Neuron (in vitro differentiated cells): ENCODE data around the gene RRP7A.
"Not testable (repeated sequence)": the region's sequence is repeated elsewhere in the genome, so short reads cannot be mapped to it uniquely, and the experiment has no call there.

Source experiments
- H2AFZ ChIP-seq: one replicate; pipeline ENCODE4 v1.6.1; 2013; ENCODE audit warnings: low read depth, mild to moderate bottlenecking, inconsistent platforms, low read length, moderate library complexity
- H3K27me3 ChIP-seq: one replicate; pipeline ENCODE4 v1.6.1; 2013; ENCODE audit warnings: low read length; ENCODE audit not compliant: insufficient read depth
- H3K36me3 ChIP-seq: one replicate; pipeline ENCODE4 v1.6.1; 2013; ENCODE audit warnings: low read length; ENCODE audit not compliant: insufficient read depth
- H3K4me1 ChIP-seq: one replicate; pipeline ENCODE4 v1.6.1; 2013; ENCODE audit warnings: low read length; ENCODE audit not compliant: insufficient read depth
- H3K4me3 ChIP-seq: 2 replicates; pipeline ENCODE4 v1.5.1; 2013; ENCODE audit warnings: mild to moderate bottlenecking, low read length, moderate library complexity
- H3K9me3 ChIP-seq: one replicate; pipeline ENCODE4 v1.6.1; 2013; ENCODE audit warnings: low read length

RRP7A gene

DNA sequence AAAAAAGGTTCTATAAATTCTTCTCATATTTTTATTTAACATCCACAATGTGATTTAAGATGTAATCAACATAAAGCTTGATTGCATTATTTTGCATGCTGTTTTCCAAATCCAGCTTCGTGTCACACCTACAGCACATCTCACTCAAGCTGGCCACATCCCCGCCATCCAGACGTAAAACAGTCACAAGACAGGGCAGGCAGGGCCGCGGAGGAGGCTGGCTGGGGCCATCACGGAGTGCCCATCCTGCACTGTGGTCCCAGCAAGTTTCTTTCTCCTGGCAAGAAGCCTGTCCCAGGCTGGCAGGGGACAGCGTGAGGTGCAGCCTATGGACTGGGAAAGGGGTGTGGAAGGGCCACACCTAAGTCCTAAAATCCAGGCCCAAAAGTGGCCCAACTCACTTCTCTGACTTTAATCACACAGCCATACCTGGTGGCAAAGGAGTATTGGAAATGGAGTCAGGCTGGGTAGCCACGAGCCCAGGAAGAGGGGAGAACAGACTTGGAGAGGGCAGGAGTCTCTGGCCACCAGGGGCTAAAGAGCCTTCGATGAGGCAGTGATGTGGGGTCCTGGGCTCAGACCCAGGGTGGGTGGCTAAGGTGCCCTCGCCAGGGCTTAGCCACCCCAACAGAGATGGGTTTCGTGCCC lies 11.1 kb downstream of the RRP7A start:
- not testable (repeated sequence) for H3K9me3 ChIP-seq, H3K27me3 ChIP-seq, H3K4me1 ChIP-seq, H2AFZ ChIP-seq, H3K4me3 ChIP-seq, H3K36me3 ChIP-seq

DNA sequence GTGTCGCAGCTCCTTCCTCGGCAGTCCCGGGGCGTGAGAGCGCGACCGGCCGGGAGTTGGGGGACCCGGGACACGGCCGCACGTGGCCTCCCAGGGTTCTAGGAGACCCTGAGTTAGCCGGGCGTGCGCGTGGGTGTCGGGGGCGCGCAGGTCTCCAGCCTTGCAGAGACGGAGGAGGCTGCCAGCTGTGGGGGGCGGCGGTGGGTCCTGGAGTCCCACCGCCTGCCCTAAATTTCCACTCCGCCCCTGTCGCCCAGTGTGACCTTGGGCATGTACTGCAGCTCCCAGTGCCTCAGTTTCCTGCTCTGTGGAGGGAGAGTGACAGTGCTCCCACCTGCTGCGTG lies 18.8 kb downstream of the RRP7A start:
- Histone ChIP-seq H3K4me1 (peaks cover 14% of the 10 kb centered on the region), H2AFZ (no peak overlapping the region), H3K9me3 (no peaks in the 10 kb centered on the region), H3K27me3 (no peaks in the 10 kb centered on the region), H3K4me3 (no peak overlapping the region), H3K36me3 (no peaks in the 10 kb centered on the region)

DNA sequence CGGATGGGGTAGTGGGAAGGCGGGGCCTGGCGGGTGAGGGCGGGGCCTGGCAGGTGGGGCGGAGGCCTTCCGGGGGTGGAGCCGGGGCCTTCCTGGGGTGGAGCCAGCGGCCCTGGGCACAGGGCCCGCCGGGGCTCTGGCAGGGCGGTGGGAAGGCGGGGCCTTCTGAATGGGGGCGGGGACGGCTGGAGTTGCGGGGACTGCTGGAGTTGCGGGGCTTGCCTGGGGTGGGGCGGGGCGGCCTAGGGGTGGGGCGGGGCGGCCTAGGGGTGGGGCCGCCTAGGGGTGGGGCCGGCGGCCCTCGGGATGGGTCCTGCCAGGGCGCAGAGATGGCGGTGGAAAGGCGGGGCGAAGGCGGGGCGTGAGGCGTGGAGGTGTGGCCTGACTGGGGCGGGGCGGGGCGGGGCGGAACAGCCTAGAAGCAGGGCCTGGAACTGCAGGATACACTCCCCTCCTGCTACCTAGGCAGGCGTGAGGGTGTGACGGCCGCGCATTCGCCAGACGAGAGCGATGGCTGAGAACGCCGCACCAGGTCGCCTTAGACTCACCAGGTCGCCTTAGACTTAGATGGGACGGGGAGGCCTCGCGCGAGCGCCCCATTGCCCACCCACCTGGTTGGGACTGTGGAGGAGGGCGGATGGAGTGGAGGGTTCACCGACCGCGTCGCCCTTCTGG lies 19.3 kb downstream of the RRP7A start:
- Histone ChIP-seq H3K9me3 (no peaks in the 10 kb centered on the region), H3K4me3 (no peak overlapping the region), H3K36me3 (no peaks in the 10 kb centered on the region)

DNA sequence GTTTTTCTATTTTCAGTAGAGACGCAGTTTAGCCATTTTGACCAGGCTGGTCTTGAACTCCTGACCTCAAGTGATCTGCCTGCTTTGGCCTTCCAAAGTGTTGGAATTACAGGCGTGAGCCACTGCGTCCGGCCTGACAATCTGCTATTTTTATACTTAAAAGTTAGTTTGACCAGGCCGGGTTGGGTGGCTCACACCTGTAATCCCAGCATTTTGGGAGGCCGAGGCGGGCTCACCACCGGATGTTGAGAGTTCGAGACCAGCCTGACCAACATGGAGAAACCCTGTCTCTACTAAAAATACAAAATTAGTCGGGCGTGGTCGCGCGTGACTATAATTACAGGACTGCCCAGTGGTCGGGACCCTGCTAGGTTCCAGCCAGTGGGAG lies 19.8 kb downstream of the RRP7A start:
- not testable (repeated sequence) for H2AFZ ChIP-seq, H3K9me3 ChIP-seq, H3K4me3 ChIP-seq, H3K27me3 ChIP-seq, H3K36me3 ChIP-seq
- peaks cover 14% of the 10 kb centered on the region for H3K4me1 ChIP-seq

More for the DNA sequence above, 19.3 kb downstream of the RRP7A start:
- H3K4me1 ChIP-seq = peaks cover 14% of the 10 kb centered on the region
- no peaks in the 10 kb centered on the region for H3K27me3 ChIP-seq
- H2AFZ ChIP-seq = no peak overlapping the region

DNA sequence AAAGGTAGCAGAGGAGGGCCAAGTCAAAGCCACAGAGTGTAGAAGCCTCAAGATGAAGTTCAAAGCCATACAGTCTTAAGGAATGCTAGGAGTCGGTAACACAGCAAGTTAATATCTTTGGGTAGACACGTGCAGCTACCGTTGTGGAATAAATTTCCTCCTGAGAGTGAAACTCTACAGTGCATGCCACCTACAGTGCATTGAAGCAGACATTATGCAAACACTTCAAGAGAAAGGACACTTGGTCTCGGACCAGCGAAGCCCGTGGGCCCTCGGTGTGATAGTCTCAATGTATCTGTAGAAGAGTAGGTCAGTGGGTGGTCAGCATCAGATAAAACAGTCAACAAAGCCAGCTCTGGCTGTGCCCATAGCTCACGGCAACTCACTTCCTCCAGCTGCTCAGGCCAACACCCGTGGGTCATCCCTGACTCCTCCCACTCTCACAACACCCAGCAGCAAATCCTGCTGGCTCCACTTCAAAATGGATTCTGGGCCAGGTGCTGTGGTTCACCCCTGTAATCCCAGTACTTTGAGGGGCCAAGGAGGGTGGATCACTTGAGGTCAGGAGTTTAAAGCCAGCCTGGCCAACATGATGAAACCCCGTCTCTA lies 24.0 kb downstream of the RRP7A start:
- H3K27me3 ChIP-seq, H3K36me3 ChIP-seq, H3K4me3 ChIP-seq, H2AFZ ChIP-seq, H3K9me3 ChIP-seq: not testable (repeated sequence)
- peaks cover 14% of the 10 kb centered on the region for H3K4me1 ChIP-seq

DNA sequence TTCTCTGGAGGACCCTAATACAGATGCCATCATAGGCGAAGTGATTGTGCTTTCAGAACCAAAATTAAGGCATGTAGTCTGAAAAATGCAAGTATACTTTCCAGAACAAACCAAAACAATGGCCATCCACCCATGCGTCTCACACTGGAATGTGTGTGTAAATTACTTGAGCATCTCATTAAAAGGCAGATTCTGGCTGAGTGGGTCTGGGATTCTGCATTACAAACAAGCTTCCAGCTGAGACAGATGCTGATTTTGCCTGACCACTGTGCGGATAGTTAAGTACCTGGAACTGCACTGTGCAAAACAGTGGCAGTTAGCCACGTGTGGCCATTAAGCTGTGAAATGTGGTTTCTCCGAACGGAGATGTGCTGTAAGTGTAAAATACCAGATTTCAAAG lies 26.2 kb downstream of the RRP7A start:
- H2AFZ ChIP-seq = no peak overlapping the region
- no peak overlapping the region for H3K4me3 ChIP-seq
- no peaks in the 10 kb centered on the region for H3K9me3 ChIP-seq
- H3K36me3 ChIP-seq = no peaks in the 10 kb centered on the region
- H3K4me1 ChIP-seq = peaks cover 3% of the 10 kb centered on the region
- no peaks in the 10 kb centered on the region for H3K27me3 ChIP-seq

DNA sequence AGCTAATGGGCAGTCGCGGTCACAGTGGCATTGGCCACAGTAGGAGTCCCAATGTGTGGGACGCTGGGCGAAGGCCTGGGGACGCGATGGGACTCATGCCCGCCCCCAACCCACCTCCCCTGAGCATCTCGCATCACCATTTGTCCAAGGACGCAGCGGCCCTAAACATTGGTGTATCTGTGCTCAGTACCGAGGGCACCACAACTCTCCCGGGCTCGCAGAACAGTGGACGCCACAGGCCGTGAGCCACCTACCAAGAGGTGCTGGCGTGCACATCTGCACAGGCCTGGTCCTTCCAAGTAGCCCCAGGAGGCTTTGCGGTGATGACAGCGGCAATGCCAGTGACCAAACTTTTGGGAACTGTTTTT lies 27.3 kb downstream of the RRP7A start:
- no peak overlapping the region for H3K4me3 ChIP-seq
- no peak overlapping the region for H2AFZ ChIP-seq
- no peaks in the 10 kb centered on the region for H3K9me3 ChIP-seq
- no peaks in the 10 kb centered on the region for H3K36me3 ChIP-seq
- no peaks in the 10 kb centered on the region for H3K4me1 ChIP-seq
- no peaks in the 10 kb centered on the region for H3K27me3 ChIP-seq

DNA sequence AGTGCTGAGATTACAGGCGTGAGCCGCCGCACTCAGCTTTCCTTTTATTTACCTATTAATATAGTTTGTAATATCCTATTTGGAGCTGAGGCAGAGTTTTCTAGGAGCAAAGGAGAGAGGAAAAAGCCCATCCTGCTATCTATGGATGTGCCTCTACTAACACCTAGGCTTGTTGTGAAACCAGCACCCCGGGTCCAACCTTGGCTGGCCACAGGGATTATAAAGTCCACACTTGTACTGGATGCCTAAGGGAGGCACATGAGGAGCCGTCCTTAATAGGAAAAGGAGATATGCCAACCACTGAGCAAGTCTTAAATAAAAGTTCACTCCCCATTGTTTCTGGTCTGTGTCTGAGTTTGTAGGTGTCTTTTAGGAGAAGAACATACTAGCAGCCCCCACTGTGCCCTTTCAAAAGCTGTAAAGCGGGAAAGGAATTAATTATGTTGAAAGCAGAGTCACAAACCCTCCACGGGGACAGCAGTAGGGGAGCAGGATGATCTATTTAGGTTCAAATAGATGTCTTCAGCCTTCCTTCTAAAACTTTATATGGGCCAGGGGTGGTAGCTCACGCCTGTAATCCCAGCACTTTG lies 29.3 kb downstream of the RRP7A start:
- no peaks in the 10 kb centered on the region for H3K36me3 ChIP-seq
- no peak overlapping the region for H3K4me3 ChIP-seq
- H2AFZ ChIP-seq = no peak overlapping the region
- no peaks in the 10 kb centered on the region for H3K4me1 ChIP-seq
- no peaks in the 10 kb centered on the region for H3K27me3 ChIP-seq
- no peaks in the 10 kb centered on the region for H3K9me3 ChIP-seq

DNA sequence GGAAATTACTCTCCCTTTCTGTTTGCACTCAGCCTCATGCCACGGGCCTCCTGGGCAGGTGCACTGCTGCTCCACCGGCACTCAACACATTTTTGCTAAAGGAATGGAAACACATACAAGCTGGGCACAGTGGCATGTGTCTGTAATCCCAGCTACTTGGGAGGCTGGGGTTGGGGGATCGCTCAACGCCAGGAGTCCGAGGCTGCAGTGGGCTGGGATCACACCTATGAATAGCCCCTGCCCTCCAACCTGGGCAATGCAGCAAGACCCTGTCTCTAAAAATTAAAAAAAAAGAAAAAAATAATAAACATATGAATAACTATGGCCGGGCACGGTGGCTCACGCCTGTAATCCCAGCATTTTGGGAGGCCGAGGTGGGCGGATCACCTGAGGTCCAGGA lies 30.6 kb downstream of the RRP7A start:
- Histone ChIP-seq H3K4me1 (no peaks in the 10 kb centered on the region), H3K9me3 (no peaks in the 10 kb centered on the region), H3K4me3 (no peak overlapping the region), H3K36me3 (no peaks in the 10 kb centered on the region), H3K27me3 (no peaks in the 10 kb centered on the region), H2AFZ (no peak overlapping the region)

DNA sequence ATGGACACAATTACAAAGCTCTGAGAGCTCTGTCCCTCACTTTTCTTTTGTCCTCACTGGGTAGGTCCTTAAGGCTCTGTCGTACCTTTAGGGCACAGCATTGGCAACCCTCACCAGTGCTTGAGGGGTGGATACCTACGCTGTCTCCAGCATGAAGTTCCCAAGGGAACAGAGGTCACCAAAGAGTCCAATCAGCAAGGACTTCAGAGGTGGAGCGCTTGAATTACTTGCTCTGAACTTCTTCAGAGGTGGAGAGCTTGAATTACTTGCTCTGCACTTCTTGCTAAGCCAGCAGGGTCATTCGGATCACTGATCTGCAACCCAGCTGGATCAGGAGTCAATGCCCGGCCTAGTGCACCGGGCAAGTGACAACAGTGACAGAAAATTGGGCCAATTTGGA lies 35.1 kb downstream of the RRP7A start:
- Histone ChIP-seq H3K36me3 (no peaks in the 10 kb centered on the region), H2AFZ (no peak overlapping the region), H3K4me3 (no peak overlapping the region), H3K27me3 (no peaks in the 10 kb centered on the region), H3K9me3 (no peaks in the 10 kb centered on the region), H3K4me1 (no peaks in the 10 kb centered on the region)

DNA sequence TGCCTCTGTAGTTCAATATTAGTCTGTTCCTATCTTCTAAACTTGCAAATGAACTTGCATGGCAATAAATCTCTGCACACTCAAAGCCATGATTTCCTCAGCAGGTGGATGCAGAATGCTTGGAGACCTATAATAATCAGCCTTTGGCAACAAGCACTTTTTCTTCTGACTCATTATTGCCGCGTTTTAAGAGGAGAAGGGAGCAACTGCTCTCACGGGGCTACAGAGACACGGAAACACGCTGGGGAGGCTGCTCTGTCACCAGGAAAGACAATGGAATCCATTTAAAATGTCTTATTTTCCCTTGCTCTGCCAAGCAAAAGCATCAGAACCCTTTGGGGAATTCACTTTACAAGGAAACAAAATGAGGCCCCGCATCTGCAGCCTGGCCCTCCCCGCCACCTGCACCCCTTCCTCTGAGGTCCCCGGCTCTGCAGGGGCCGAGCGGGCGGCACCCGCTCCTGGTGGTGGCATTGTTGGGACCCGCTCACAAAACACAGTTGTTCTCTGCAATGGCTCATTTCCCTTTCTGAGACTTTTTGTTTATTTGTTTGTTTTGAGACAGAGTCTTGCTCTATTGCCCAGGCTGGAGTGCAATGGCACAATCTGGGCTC lies 35.9 kb downstream of the RRP7A start:
- not testable (repeated sequence) for H3K4me1 ChIP-seq

DNA sequence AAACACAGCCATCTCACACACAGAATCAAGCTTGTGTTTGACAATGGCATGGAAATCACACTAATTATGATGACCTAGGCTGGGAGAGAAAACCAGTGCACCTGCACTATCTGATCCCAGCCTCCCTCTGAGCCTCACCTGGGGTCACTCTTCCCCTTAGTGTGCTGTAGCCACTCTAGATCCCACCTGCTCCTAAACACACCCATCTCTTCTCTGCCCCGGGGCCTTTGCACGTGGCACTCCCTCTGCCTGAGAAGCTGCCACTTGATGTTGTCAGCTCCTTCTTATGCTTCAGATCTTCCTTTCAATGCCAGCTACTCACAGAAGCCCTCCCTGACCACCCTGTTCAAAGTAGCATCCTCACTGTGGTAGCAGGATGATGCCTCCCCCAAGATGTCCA lies 44.5 kb downstream of the RRP7A start:
- H3K4me1 ChIP-seq = no peaks in the 10 kb centered on the region
- no peaks in the 10 kb centered on the region for H3K36me3 ChIP-seq
- H3K4me3 ChIP-seq = no peak overlapping the region
- H3K9me3 ChIP-seq = no peaks in the 10 kb centered on the region
- no peak overlapping the region for H2AFZ ChIP-seq
- no peaks in the 10 kb centered on the region for H3K27me3 ChIP-seq

More for the DNA sequence above, 35.9 kb downstream of the RRP7A start:
- not testable (repeated sequence) for H3K36me3 ChIP-seq, H3K4me3 ChIP-seq, H3K27me3 ChIP-seq, H3K9me3 ChIP-seq, H2AFZ ChIP-seq

DNA sequence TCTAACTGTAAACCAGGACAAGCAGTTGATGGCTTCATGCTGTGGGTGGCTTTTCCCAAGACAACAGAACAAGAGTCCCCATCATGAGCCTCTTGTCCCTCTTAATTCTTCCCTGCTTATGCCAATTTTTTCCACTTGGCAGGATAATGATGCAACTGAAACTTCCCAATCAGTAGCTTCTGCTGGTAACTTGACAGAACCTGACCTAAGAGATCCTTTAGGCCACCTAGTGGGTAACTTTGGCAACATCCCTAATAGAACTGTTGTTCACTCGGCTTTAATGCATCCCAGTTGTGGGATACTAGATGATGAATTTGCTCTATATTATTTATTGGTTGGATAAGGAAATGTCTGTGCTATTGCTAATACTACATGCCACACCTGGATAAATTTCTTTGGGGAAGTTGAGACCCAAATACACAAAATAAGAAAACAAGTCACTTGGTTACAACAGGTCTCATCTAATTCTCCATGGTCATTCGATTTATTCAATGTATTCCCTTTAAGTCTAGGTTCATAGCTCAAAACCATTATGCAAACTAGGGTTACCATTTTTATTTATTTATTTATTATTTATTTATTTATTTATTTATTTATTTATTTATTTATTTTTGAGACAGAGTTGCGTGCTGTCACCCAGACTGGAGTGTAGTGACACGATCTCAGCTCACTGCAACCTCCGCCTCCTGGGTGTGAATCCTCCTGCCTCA lies 46.0 kb downstream of the RRP7A start:
- Histone ChIP-seq H3K36me3 (no peaks in the 10 kb centered on the region), H3K4me3 (no peak overlapping the region), H3K27me3 (no peaks in the 10 kb centered on the region), H3K4me1 (no peaks in the 10 kb centered on the region), H2AFZ (no peak overlapping the region), H3K9me3 (no peaks in the 10 kb centered on the region)
